WTC11 (cell line): ENCODE measurements around the gene HYOU1.

Experiments
- CBFB ChIP-seq: sonication (generic); formaldehyde crosslinking; IDR thresholded peaks from 2 replicates; pipeline ENCODE4 v1.8.1; 2022; ENCODE audit warnings: mild to moderate bottlenecking, low read depth, missing genetic modification reagents
- CTCF ChIP-seq: fragments of 200-600 bp; IDR thresholded peaks from 2 replicates; pipeline ENCODE4 v1.8.0; 2022; ENCODE audit warnings: antibody characterized with exemption
- ESRRA ChIP-seq: sonication (generic); formaldehyde crosslinking; IDR thresholded peaks from 2 replicates; pipeline ENCODE4 v1.8.1; 2022; ENCODE audit warnings: mild to moderate bottlenecking, missing genetic modification reagents, borderline replicate concordance
- RELA ChIP-seq: sonication (generic); formaldehyde crosslinking; IDR thresholded peaks from 2 replicates; pipeline ENCODE4 v1.8.1; 2022; ENCODE audit warnings: missing genetic modification reagents, mild to moderate bottlenecking, borderline replicate concordance
- TP53 ChIP-seq: sonication (generic); formaldehyde crosslinking; IDR thresholded peaks from 2 replicates; pipeline ENCODE4 v1.8.1; 2023; ENCODE audit warnings: mild to moderate bottlenecking, missing genetic modification reagents
- TF ChIP-seq, protein P1 (sequence below): sonication (generic); formaldehyde crosslinking; IDR thresholded peaks from 2 replicates; pipeline ENCODE4 v1.8.1; 2023; ENCODE audit warnings: mild to moderate bottlenecking, missing genetic modification reagents, moderate library complexity

DNA sequence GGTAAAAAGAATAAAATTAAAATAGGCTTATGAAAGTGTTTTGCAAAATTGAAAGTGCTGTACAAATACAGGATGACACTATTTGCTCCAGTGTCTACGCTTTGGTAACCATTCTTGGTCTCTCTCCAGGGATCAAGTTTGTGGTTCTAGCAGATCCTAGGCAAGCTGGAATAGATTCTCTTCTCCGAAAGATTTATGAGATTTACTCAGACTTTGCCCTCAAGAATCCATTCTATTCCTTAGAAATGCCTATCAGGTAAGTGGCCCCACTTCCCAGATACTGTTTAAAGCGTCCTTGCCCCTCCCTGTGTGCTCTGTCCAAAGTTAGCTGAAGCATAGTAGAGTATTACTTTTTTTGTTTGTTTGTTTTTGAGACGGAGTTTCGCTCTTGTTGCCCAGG is 35.4 kb downstream of the HYOU1 start:
- TF ChIP-seq, protein P1, sequence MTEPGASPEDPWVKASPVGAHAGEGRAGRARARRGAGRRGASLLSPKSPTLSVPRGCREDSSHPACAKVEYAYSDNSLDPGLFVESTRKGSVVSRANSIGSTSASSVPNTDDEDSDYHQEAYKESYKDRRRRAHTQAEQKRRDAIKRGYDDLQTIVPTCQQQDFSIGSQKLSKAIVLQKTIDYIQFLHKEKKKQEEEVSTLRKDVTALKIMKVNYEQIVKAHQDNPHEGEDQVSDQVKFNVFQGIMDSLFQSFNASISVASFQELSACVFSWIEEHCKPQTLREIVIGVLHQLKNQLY = no peak
- TF ChIP-seq ESRRA (CRISPR knock-in tag) (no peak), CTCF (no peak), TP53 (CRISPR knock-in tag) (no peak), CBFB (CRISPR knock-in tag) (no peak), RELA (CRISPR knock-in tag) (no peak)
